GM18505 (cell line): ENCODE measurements around the gene CHST11.

ENCODE experiments used
- ATAC-seq: cut with Tn5 transposase; IDR thresholded peaks from one replicate; pipeline ENCODE4 v1.9.1; 2021; ENCODE audit not compliant: unreplicated experiment
- POLR2A ChIP-seq: IDR thresholded peaks from 4 replicates; pipeline ENCODE4 v1.6.1; 2011; ENCODE audit warnings: borderline replicate concordance; ENCODE audit not compliant: insufficient read depth, insufficient read length; ENCODE audit errors: extremely low read depth

The CHST11 gene

GRCh38 chr12:104751120-104751519 is 294.4 kb downstream of the CHST11 start:
- TF ChIP-seq POLR2A, result no peak
- ATAC-seq, result no peak

DNA sequence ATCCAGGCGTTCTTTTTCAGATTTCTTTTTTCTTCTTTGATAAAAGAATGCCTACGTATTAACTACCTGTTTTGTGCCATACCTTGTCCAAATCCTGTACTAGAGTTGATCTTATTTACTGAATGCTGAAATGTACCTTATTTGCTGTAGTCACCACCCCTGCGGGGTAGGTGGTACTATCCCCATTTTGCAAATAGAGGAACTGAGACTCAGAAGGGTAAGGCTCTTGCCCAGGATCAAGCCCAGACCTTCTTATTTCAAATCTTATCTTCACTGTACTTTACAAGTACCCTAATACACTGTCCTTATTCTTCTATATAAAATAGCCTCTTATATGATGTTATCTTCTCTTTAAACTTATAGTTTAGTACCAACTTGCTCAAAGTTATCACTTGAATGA is 294.8 kb downstream of the CHST11 start:
- peak; percentile 72 for ATAC-seq
- TF ChIP-seq POLR2A, result no peak

- TF ChIP-seq POLR2A, result no peak
- ATAC-seq, result no peak
These were observed 295.3 kb downstream of the CHST11 start for GRCh38 chr12:104752016-104752415.

DNA sequence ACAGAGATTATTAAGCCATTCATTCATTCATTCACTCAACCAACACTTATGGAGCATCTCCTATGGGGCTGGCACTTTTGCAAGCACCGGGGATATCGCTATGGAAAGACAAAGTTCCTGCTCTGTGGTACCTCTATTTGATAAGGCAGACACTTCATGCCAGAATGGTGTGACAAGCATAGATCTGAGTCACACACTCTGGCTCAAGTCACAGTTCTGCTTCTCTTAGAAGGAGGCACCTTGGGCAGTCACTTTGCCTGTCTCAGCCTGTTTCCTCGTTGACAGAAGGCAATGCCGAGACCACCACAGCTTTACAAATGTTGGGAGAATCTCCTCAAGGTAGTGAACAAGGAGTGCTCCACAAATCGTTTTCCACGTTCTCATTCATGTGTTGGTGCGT is 296.1 kb downstream of the CHST11 start:
- ATAC-seq, result no peak
- TF ChIP-seq POLR2A, result no peak

GRCh38 chr12:104756901-104757300 is 300.2 kb downstream of the CHST11 start:
- no peak for TF ChIP-seq POLR2A
- ATAC-seq, result no peak

GRCh38 chr12:104758771-104759170 is 302.0 kb downstream of the CHST11 start:
- ATAC-seq, result no peak
- TF ChIP-seq POLR2A, result no peak

DNA sequence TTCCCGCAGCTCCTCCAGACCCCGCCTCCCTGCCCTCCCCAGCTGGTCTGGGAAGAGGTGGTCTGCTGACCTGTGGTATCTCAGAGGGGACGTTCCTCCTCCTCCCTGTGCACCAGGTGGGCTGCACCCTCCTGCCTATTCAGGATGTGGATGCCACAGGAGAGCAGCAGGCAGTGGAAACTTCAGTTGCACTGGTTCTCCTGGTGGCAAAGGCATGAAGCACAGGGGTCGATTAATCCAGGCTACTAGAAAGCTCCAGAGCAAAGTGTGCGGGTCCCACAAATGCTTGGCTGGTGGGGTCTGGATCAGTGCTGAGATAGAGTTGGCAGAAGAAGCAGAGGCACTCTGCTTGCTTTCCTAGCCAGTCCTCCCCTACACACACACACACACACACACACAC is 304.3 kb downstream of the CHST11 start:
- ATAC-seq, result no peak
- no peak for TF ChIP-seq POLR2A

DNA sequence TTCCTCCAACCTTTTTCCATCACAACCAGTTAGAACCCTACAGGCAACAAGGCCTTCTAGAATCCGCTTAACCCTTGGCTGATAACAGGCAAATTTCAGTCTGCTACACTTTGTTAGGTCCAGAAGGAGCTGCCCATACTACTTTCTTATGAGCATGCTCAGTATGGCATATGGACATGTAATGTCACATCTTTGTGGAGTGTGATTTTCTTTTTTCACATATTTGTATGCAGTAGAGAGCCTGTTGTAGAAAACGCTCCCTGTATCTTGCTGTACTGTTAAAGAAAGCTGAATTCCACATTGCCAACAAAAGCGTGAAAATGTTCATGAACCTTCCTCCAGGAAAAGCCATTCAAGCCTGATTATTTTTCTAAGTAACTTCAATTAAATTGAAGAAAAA is 304.9 kb downstream of the CHST11 start:
- ATAC-seq, result no peak
- no peak for TF ChIP-seq POLR2A

DNA sequence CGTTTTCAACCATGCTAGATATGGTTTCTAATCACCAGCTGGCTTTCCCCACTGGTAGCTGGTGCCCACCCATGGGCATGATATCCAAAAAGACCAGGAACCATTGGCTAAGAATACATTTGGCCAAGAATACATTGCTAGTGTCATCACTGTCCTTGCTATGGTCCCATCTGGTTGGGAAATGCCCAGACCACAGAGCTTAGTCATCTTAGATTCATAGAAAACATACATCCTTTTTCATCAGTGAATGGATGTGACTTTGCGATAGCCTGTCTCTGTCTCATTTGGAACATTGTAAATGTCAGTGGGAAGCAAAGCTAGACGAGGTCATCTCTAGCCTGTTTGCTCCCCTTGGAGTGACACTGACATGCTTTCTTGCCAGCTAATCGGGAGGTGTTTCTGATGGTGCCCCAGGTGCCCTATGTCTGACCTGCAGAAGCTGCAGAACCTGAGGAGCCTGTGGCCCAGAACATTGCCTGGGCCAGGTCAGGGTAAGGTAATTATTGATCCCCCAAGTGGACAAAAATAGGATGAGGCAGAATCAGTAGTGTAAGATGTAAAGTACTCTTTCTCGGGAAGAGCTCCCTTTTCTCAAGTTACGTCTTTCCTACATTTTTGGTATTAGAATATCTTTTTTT is 306.5 kb downstream of the CHST11 start:
- ATAC-seq, result no peak
- no peak for TF ChIP-seq POLR2A

GRCh38 chr12:104764225-104765091 is 307.7 kb downstream of the CHST11 start:
- no peak for ATAC-seq
- no peak for TF ChIP-seq POLR2A

GRCh38 chr12:104767261-104767660 is 310.5 kb downstream of the CHST11 start:
- no peak for TF ChIP-seq POLR2A
- no peak for ATAC-seq

- ATAC-seq, result no peak
- TF ChIP-seq POLR2A, result no peak
These were observed 311.3 kb downstream of the CHST11 start for GRCh38 chr12:104768033-104768432.

- TF ChIP-seq POLR2A, result no peak
- no peak for ATAC-seq
These were observed 312.4 kb downstream of the CHST11 start for GRCh38 chr12:104769144-104769561.

- TF ChIP-seq POLR2A, result no peak
- ATAC-seq, result no peak
These were observed 315.6 kb downstream of the CHST11 start for GRCh38 chr12:104772336-104772735.
